Measurements from ENCODE around the gene OMD.

OMD gene

GRCh38 chr9:92426501-92427145 lies 2.4 kb upstream of the OMD start:
- Histone ChIP-seq H3K4me1 (ENCODE audit: insufficient read depth, low read length) (no peaks in the 10 kb centered on the region), H3K4me2 (ENCODE audit: insufficient read depth, low read length) (no peak overlapping the region), H3K27ac (ENCODE audit: low read length) (no peak overlapping the region), H2AFZ (ENCODE audit: low read depth, low read length) (no peak overlapping the region), H3K79me2 (ENCODE audit: insufficient read depth, low read length) (no peaks in the 10 kb centered on the region), H3K9me3 (ENCODE audit: insufficient read depth, low read length, severe bottlenecking) (no peaks in the 10 kb centered on the region), H3K27me3 (ENCODE audit: insufficient read depth, low read length, poor library complexity) (no peaks in the 10 kb centered on the region), H3K36me3 (ENCODE audit: insufficient read depth, low read length) (no peaks in the 10 kb centered on the region), H3K4me3 (ENCODE audit: low read depth in 1 of 2, low read length in 2 of 2) (no peak overlapping the region), H4K20me1 (ENCODE audit: insufficient read depth, low read length) (no peaks in the 10 kb centered on the region), H3K9ac (ENCODE audit: low read depth, low read length) (no peak overlapping the region)
- no peak for DNase-seq
- ATAC-seq (ENCODE audit: insufficient read depth, low read depth): no peak
- TF ChIP-seq EZH2 (IDR thresholded peaks at IDR 0.05; ENCODE audit: borderline replicate concordance, low read depth, low read length, severe bottlenecking) (no peak), CTCF (IDR thresholded peaks at IDR 0.05; ENCODE audit: borderline replicate concordance, extremely low read depth, low read length, poor library complexity, severe bottlenecking) (no peak)

GRCh38 chr9:92425474-92425873 lies 1.2 kb upstream of the OMD start:
- no peak overlapping the region for H3K4me2 ChIP-seq (ENCODE audit: insufficient read depth, low read length)
- H2AFZ ChIP-seq (ENCODE audit: low read depth, low read length): no peak overlapping the region
- H3K4me1 ChIP-seq (ENCODE audit: insufficient read depth, low read length): no peaks in the 10 kb centered on the region
- no peak overlapping the region for H3K4me3 ChIP-seq (ENCODE audit: low read depth in 1 of 2, low read length in 2 of 2)
- DNase-seq (no peak), ATAC-seq (ENCODE audit: insufficient read depth, low read depth) (no peak)
- no peak for TF ChIP-seq CTCF (IDR thresholded peaks at IDR 0.05; ENCODE audit: borderline replicate concordance, extremely low read depth, low read length, poor library complexity, severe bottlenecking)
- TF ChIP-seq EZH2 (IDR thresholded peaks at IDR 0.05; ENCODE audit: borderline replicate concordance, low read depth, low read length, severe bottlenecking): no peak
- no peaks in the 10 kb centered on the region for H3K79me2 ChIP-seq (ENCODE audit: insufficient read depth, low read length)
- no peak overlapping the region for H3K9ac ChIP-seq (ENCODE audit: low read depth, low read length)
- no peaks in the 10 kb centered on the region for H3K36me3 ChIP-seq (ENCODE audit: insufficient read depth, low read length)
- H3K27me3 ChIP-seq (ENCODE audit: insufficient read depth, low read length, poor library complexity): no peaks in the 10 kb centered on the region
- no peak overlapping the region for H3K27ac ChIP-seq (ENCODE audit: low read length)
- H4K20me1 ChIP-seq (ENCODE audit: insufficient read depth, low read length): no peaks in the 10 kb centered on the region
- no peaks in the 10 kb centered on the region for H3K9me3 ChIP-seq (ENCODE audit: insufficient read depth, low read length, severe bottlenecking)

- H3K36me3 ChIP-seq (ENCODE audit: insufficient read depth, low read length): no peaks in the 10 kb centered on the region
- no peak for TF ChIP-seq EZH2 (IDR thresholded peaks at IDR 0.05; ENCODE audit: borderline replicate concordance, low read depth, low read length, severe bottlenecking)
- TF ChIP-seq CTCF (IDR thresholded peaks at IDR 0.05; ENCODE audit: borderline replicate concordance, extremely low read depth, low read length, poor library complexity, severe bottlenecking): no peak
- no peak overlapping the region for H3K4me2 ChIP-seq (ENCODE audit: insufficient read depth, low read length)
- no peaks in the 10 kb centered on the region for H3K79me2 ChIP-seq (ENCODE audit: insufficient read depth, low read length)
- no peak overlapping the region for H3K4me3 ChIP-seq (ENCODE audit: low read depth in 1 of 2, low read length in 2 of 2)
- no peaks in the 10 kb centered on the region for H3K4me1 ChIP-seq (ENCODE audit: insufficient read depth, low read length)
- H2AFZ ChIP-seq (ENCODE audit: low read depth, low read length): no peak overlapping the region
- H3K9ac ChIP-seq (ENCODE audit: low read depth, low read length): no peak overlapping the region
- H3K27me3 ChIP-seq (ENCODE audit: insufficient read depth, low read length, poor library complexity): no peaks in the 10 kb centered on the region
- DNase-seq: no peak
- H4K20me1 ChIP-seq (ENCODE audit: insufficient read depth, low read length): no peaks in the 10 kb centered on the region; the same call in 1 of the 2 replicates
- ATAC-seq (ENCODE audit: insufficient read depth, low read depth): no peak
- no peak overlapping the region for H3K27ac ChIP-seq (ENCODE audit: low read length)
- H3K9me3 ChIP-seq (ENCODE audit: insufficient read depth, low read length, severe bottlenecking): no peaks in the 10 kb centered on the region
These were observed 659 bp downstream of the OMD start for GRCh38 chr9:92423612-92424011.
